NCI-H526 treated with DMSO at 0.1 percent for 48 hours (cell line): Measurements from ENCODE around the gene F2R.
"Not testable (repeated sequence)": the region's sequence is repeated elsewhere in the genome, so short reads cannot be mapped to it uniquely, and the experiment has no call there.

ENCODE experiments used
- DNase-seq: peaks from one replicate; lab custom pipeline; 2025; lab: John Stamatoyannopoulos, UW

Gene F2R

GRCh38 chr5:76715736-76716455 is at the start of gene F2R:
F2R (plus strand) TSS chr5:76716126; CDS start chr5:76716308, 182 bp downstream.
- DNase-seq = peak; percentile 14

- DNase-seq = no peak
These were observed 48.4 kb upstream of the F2R start for GRCh38 chr5:76667495-76667894.

DNA sequence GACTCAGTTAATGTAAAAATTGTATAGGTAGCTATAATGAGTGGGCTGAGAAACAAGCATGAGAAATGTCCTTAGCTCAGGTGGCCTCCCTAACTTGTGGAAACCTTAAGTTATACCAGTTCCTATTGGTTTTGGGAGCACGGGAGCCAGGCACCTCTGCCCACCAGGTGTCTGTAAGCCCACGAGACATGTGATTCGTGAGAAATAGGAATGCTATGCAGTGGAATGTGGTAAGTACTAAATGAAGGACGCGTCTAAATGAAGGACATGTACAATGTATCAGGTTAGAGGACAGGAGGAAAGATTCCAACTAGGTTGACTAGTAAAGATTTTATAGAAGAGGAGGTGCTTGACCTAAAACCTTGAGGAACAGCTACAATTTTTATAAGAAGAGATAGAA is 46.7 kb upstream of the F2R start:
- no peak for DNase-seq

DNA sequence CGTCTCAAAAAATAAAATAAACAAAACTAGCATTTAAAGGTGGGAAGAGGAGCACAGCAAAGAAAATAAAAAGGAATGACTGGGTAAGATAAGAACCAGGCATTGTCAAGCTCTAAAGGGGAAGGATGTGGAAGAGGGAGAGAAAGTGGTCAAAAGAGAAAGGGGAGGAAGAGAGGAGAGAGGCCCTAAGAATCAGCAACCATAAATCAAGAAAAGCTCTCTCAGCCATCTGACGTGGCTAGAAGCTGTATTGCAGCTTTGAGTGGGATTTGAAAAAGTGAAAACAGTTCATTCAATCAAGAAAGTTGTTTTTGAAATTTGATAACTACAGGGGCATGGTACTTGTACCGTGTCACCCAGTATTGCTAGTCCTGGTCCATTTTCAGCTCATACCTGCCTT is 45.4 kb upstream of the F2R start:
- DNase-seq = no peak

DNA sequence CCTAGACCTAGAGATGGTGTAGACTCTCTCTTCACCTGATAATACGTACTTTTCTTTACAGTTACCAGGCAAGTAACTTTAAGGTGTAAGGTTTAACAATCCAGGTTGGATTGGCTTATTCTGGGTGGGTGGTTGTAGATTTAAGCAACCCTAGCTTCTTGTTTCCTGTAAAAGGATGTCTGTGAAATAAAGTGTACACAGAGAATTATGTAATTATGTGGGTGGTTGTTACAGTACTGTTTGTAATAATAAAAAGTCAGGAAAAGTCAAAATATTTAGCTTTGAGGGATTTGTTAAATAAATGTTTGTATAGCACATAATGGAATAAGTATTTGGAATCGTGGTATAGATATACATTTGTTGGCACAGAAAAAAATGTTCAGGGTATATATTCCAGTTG is 43.7 kb upstream of the F2R start:
- no peak for DNase-seq

GRCh38 chr5:76673125-76673524 is 42.8 kb upstream of the F2R start:
- DNase-seq = no peak

DNA sequence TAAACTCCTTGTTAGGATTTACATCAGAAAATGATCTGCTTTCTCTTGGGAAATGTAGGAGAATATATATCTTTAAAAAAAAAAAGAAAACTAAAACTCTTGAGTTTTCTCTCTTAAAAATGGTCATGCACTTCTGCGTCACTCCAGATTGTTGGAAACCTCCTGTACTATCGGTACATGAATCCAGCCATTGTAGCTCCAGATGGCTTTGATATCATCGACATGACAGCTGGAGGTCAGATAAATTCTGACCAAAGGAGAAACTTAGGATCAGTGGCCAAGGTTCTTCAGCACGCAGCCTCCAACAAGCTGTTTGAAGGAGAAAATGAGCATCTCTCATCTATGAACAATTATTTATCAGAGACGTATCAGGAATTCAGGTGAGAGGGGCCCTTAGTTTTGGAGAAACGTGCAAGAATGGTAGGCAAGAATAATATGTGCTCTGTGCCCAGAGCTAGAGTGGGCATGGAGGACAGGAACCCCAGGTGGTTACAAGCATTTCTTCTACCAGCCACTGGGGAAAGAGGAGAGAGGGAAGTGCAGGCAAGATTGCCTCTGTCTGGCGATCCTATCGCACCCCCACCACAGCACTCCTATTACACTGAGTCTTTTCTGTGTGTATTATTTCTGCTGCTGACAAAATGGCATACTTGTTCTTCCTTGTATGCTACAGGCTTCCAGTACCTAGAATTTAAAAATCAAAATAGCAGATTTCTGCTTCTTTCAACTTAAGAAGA is 41.4 kb upstream of the F2R start:
- DNase-seq = no peak

GRCh38 chr5:76675364-76675763 is 40.6 kb upstream of the F2R start:
- no peak for DNase-seq

- DNase-seq = no peak
These were observed 38.0 kb upstream of the F2R start for GRCh38 chr5:76677849-76678472.

DNA sequence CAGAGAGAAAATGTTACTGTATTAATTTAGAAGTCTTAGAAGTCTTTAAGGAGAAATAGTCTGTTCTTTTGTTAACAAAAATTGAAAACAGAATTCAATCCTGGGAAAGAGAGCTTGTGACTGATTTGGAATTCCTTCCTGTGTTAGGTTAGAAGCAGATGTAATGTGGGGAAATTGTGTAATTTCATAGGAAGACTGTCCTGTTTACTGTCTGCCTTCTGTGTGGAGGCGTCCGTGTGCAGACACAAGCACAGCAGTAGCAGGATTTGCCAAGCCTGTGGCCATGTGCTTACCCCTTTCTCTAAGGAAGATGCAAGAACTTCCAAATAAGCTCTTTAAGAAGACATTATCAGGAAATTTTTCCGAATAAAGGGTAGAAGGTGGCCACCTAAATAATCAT is 36.7 kb upstream of the F2R start:
- no peak for DNase-seq

DNA sequence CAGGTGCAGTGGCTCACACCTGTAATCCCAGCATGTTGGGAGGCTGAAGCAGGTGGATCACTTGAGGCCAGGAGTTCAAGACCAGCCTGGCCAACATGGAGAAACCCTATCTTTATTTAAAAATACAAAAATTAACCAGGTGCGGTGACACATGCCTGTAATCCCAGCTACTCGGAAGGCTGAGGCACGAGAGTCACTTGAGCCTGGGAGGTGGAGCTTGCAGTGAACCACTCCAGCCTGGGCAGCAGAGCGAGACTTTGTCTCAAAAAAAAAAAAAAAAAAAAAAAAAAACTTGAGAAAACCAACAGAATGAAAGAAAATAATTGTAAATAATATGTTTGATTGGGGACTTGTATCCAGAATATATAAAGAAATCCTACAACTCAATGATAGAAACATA is 35.1 kb upstream of the F2R start:
- not testable (repeated sequence) for DNase-seq

DNA sequence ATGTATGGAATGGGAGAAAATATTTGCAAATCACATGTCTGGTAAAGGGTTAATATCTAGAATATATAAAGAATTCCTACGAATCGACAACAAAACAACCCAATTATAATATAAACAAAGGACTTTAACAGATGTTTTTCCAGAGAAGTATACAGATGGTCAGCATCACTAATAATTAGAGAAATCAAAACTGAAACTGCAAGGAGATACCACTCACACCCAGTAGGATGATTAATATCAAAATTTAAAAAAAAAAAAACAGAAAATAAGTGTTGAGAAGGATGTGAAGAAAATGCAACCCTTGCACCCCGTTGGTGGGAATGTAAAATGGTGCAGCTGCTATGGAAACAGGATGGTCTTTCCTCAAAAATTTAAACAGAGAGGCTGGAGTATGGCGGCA is 34.6 kb upstream of the F2R start:
- DNase-seq = no peak

- no peak for DNase-seq
These were observed 33.5 kb upstream of the F2R start for GRCh38 chr5:76682387-76682786.

GRCh38 chr5:76683816-76684731 is 31.9 kb upstream of the F2R start:
- no peak for DNase-seq

DNA sequence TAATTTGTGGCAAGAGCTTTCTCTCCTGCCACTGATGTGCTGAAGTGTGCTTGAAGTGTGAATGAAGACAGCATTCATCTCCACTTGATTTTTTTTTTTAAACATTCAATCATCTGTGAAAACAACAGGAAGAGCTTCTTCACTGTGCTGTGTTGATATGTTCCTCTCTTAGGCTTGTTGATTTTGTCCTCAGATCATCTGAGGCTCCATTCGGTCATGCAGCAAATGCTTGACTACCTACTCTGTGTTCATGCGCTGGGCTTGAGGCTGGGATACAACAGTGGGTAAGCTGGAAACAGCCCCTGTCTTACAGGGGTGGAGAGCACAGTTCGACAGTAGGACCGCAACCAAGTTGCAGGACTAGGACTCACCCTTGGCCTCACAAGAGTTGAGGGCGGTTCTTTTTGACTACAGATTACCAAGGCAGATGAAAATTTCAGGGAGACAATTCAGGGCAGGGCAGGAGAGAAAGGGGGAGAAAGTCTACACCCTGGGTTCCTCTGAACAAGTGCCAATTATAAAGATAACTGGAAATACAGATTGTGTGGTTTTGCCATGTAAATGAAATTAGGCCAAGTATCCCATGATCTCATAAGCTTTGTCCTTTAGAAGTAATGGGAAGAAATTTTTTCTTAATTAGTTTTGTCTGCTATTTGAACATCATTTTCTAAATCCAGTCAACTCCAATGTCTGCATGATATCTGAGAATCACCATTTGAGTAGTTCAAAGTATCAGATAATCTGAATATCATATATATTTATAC is 31.0 kb upstream of the F2R start:
- no peak for DNase-seq

DNA sequence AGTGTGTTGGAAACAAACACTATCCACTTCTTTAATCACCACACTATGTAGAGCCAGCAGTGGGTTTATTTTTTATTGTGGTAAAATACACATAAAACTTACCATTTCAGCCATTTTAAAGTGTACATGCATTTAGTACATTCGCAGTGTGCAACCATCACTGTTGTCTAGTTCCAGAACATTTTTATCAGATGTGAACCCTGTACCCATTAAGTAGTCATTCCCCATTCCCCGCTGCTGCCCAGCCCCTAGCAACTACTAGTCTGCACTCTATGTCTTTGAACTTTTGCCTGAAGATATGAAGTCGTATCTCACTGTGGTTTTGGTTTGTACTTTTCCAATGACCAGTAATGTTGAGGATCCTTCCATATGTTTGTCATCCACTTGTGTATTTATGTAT is 30.2 kb upstream of the F2R start:
- no peak for DNase-seq

- no peak for DNase-seq
These were observed 27.7 kb upstream of the F2R start for GRCh38 chr5:76688212-76688611.

DNA sequence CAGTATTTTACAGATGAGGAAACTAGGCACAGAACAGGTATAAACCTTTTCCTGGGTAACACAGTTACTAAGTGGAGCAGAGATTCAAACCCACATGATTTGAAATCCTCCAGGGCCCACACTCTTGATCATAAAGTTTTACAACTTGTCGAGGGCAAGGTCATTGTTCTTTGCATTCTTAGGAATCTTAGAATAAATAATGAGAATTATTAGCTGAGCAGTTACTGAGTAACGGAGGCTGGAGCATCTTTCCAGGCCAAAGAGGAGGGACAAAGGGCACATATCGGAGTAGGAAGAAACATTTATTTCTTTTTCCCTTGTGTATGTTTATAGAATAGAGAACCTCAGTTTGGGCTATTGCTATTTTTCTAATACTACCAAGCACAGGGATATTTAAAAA is 27.1 kb upstream of the F2R start:
- no peak for DNase-seq

DNA sequence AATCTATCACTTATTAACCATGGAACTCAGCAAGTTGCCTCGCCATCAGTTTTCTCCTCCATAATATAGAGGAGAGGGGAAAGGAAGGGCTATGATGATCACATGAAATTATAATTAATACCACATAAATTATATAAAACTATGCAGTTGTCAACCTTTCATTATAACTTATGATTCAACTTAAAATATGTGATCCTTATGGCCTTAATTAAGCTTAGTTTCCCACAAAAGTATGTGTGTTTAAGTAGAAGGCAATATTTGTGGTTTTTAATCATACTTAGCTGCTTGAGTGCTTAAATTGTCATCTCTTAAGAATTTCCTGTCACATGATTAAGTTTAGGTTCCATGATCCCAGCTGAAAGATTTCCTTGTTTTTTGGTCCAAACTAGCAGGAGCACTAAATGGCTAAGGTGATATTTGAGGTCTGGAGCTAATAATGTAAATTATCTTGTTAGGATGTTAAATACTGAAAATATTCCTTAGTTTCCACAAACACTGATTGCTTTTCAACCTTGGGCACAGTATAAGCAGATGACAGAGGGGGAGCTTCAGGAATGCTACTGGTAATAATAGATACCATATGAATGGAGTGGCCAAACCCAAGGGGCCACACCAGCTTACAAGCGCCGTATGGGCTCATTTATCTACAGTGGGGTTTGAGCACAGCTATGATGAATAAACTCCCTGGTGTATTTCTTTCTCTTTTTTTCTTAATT is 26.4 kb upstream of the F2R start:
- DNase-seq = no peak

GRCh38 chr5:76690037-76690679 is 25.8 kb upstream of the F2R start:
- no peak for DNase-seq
